CMK (cell line): ENCODE data around the gene KRT86.
"Not testable (repeated sequence)": the region's sequence is repeated elsewhere in the genome, so short reads cannot be mapped to it uniquely, and the experiment has no call there.

Source experiments
- DNase-seq: peaks from one replicate; pipeline ENCODE4 v3.0.0-alpha.2; 2010; ENCODE audit warnings: low read depth

The KRT86 gene

GRCh38 chr12:52238916-52239646, 35.4 kb upstream of the KRT86 start:
- DNase-seq, result no peak

DNA sequence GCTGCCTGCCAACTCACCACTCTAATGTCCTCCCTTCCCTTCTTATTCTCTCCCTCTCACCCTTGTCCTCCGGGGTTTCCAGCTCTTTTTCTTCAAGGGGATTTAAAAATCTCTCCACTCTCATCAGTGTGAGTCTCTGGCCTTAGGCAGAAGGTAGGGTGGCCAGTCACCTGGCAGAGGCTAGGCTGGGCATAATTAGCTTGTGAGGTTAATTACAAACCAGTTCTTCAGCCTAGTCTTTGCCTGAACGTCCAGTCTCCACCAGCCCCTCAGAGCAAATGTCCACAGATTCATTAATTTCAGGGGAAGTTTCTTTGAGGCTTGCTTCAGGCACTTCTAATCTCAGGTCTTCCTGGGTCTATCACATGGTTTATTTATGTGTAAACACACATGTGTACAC, 34.7 kb upstream of the KRT86 start:
- DNase-seq, result no peak

- DNase-seq, result not testable (repeated sequence)
Observed at GRCh38 chr12:52240247-52240646, 34.2 kb upstream of the KRT86 start.

DNA sequence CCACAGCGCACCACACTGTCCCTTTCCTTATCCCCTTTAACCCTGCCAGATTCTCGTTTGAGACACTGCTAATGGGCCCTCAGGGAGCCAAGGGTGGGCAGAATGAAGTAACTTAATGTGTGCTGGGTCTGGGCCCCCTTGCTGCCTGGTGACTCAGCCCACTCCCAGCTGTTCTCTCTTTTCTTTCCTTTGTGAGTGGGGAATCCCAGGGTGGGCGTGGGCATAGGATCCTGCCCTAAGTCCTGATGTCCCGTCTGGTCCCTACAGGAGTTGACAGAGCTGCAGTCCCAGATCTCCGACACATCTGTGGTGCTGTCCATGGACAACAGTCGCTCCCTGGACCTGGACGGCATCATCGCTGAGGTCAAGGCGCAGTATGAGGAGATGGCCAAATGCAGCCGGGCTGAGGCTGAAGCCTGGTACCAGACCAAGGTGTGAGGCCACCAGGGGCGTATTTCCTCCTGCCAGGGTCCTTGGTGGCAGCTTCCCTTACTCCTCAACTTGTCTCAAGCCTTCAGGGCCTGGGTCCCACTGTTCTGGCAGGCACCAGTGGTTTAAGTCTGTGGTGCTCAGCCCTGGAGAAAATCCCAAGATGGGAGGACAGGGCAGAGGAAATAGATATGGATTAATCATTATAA, 33.1 kb upstream of the KRT86 start:
- DNase-seq, result no peak

DNA sequence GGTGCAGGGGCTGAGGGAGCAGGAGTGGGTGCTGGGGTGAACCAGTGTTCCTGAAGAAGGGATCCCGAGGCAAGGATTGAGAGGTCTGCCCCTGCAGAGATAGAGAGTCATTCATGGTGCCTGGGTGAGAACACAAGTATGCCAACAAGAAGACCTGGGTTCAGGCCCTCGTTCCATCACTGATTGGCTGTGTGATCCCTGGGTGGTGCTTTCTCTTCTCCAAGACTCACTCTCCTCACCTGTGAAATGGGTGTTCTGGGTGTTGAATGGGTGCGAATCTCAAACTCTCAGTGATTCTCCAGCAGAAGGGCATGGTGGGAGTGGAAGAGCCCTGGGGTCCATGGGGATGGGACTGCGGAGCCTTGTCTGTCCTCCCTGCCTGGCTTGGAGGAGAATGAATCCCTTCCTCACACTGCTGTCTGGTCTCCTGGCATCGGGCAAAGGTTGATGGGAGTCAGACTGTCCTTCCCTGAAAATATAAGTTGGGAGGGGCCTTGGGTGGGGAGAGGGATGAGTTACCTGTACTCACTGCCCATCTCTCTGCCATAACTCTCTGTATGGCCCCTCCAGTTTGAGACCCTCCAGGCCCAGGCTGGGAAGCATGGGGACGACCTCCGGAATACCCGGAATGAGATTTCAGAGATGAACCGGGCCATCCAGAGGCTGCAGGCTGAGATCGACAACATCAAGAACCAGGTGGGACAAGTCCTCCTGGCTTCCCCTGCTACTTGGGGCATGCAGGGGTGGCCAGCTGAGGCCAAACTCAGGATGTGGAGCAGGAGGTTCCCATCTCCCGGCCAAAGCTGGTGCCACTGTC, 31.8 kb upstream of the KRT86 start:
- DNase-seq, result no peak

- no peak for DNase-seq
Observed at GRCh38 chr12:52243259-52243855, 31.1 kb upstream of the KRT86 start.

GRCh38 chr12:52243856-52244614, 30.4 kb upstream of the KRT86 start:
- no peak for DNase-seq

- DNase-seq, result no peak
Observed at GRCh38 chr12:52244615-52244994, 29.8 kb upstream of the KRT86 start.

DNA sequence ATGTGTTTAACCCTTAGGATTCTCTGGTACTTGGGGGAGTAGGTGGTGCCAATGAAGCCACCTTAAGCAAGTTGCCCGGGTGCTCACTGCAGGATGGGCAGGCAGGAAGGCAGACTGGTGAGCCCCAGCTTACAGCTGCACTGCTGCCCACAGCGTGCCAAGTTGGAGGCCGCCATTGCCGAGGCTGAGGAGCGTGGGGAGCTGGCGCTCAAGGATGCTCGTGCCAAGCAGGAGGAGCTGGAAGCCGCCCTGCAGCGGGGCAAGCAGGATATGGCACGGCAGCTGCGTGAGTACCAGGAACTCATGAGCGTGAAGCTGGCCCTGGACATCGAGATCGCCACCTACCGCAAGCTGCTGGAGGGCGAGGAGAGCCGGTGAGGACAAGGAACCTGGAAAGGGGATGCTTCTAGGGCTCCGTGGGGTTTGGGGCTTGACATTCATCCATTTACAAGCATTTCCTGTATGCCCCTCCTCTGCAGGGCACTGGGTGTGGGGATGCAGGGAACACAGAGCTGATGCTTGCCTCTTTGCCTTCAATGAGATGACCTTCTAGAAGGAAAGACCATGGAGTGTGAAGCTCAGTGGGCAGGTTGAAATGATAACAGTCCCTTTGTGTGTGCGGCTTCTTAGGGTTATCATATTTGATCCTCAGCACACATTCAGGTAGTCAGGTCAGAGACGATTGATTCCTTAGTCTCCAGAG, 29.0 kb upstream of the KRT86 start:
- DNase-seq, result no peak

DNA sequence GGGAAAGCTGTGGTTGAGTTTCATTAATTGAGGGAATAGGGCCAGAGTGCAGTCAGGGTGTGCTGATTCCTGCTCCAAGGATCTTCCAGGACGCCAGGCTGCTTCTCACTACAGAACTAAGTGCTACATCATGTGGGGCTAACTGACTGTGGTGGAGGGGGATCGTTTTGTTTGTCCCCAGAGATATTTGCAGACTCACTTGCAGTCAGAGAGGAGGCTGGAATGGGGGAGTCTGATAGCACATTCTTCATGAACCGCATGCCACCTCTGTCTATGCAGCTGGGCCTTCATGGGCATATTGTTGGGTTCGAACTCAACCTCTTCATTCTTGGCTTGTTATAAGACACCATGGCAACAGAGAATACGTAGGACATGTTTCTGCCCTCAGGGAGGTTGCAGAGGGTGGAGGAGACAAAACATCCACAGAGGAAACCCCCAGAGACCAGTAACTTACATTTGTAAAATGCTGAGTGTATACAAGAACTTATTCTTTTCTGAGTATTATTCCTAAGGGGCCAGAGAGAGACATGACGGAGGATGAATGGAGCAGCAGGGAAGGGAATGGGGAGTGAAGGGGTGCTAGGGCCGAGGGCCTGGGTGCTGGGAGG, 28.4 kb upstream of the KRT86 start:
- DNase-seq, result no peak

- DNase-seq, result no peak
Observed at GRCh38 chr12:52246720-52247621, 27.5 kb upstream of the KRT86 start.

- DNase-seq, result no peak
Observed at GRCh38 chr12:52247622-52248540, 26.6 kb upstream of the KRT86 start.

DNA sequence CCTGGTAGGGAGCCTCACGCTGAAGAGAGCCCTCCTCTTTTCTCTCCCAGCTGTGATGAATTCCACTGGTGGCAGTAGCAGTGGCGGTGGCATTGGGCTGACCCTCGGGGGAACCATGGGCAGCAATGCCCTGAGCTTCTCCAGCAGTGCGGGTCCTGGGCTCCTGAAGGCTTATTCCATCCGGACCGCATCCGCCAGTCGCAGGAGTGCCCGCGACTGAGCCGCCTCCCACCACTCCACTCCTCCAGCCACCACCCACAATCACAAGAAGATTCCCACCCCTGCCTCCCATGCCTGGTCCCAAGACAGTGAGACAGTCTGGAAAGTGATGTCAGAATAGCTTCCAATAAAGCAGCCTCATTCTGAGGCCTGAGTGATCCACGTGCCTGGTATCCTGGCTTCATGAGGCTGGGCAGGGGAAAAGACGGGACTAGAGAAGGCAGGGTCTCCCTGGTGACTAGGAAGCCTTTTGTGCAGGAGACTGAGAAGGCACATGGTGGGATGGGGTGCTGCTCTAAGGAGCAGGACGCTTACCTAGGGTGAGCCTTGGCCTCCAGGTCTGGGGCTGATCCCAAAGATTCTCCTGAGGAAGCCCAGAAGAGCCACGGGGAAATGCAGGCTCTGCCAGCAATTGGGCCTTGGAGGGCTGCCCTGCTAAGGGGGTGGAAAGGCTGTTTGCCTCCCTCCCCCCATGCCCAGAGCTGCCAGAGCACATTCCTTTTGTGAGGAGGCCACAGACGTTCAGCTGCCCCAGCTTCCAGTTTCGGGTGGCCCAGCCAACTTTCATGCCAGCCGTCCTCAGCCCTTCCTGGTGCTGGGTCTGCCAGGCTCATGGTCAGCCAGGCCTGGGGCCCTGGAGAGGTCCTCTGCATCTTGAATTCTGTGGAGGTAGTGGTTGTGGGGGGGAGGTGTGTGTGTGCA, 25.6 kb upstream of the KRT86 start:
- DNase-seq, result no peak

GRCh38 chr12:52249511-52250047, 24.9 kb upstream of the KRT86 start:
- no peak for DNase-seq

DNA sequence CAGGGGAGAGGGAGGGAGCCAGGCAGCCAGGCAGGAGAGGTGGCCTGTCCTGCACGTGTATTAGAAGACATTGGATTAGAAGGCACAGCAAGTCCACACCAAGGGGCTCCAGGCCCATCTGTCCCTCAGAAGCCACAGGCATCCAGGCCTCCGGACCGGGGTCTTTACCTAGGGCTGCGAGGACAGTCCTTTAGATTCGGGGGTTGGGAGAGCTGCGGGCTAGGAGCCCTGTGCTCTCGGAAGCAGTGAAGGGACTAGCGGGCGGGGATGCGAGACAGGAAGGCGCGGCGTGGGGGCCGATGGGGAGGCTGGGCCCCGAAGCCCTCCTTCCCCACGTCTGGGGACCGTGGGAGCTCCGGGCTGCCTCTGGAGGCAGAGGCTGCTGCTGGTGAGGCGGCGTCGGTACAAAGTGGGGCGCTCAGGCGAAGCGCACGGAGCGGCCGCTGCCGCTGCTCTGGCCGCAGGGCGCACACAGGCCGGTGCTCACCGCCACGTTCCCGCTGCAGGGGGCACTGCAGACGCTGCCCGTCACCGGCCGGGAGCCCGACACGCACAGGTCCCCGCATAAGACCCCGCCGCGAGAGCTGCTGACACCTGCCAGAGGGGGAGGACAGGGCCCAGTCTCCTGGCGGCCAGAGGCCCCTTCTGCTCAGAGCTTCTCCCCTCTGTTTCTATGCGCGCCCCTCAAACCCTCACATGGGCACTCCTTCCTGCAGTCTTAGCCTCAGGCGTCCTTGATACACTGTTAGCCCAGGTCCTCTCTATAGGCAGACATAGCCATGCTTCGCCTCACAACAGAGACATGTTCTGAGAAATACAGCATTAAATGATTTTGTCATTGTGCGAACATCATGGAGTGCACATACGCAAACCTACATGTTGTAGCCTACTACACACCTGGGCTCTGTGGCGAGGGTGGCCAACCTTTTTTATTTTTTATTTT, 24.1 kb upstream of the KRT86 start:
- no peak for DNase-seq
